D341Med (cell line): Measurements from ENCODE around the gene MAP3K9.
A peak's percentile ranks its signal among the peaks of the same experiment; 100 is the strongest.
"Not testable (repeated sequence)": the region's sequence is repeated elsewhere in the genome, so short reads cannot be mapped to it uniquely, and the experiment has no call there.

Source experiments
- DNase-seq: peaks from one replicate; pipeline ENCODE4 v3.0.0; 2012; ENCODE audit warnings: low spot score

MAP3K9 gene

DNA sequence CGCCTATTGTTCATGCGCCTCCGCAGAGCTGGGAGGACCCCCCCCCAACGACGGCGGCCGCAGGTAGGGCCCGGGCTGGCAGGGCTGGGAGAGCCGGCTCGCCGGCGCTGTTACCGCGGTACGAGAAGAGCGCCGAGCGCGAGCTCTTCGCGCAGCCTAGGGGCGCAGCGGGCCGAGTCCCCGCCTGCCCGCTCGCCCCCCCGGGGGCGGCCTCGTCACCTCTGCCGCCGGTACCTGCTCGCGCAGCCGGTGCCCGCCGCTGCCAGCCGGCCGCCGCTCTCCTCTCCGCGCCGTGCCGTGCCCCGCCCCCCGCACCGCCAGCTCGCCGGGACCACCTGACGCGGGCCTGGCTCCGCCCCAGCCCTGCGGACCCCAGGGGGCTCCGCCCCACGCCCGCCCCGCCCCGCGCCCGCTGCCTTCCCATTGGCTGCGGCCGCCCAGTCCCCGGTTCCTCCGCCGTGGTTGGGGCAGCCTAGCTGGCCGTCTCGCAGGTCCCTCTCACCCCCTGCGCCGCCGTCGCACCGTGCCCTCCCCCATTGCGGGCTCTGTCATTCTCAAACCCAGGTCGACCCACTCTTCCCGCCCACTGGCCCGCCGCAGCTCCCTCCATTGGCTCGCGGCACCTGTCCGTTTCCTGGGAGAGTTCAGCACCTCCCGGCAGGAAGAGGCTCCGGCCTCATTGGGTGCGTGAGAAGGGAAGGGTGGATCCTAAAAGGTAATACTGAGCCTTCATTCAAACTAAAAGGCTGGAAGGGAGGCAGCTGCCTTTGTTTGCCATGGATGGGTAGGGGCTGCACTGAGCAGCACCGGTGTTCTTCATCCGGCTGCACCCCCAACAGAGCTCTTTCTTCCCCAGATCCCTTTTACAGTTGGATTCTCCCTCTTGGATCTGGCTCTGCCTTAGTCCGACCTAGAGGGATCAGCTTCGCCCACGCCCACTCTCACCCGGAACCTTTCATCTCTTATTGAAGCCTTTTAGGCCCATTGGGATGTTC lies at the start of gene MAP3K9:
Gene MAP3K9 (minus strand): TSS at position 289 of the 995 bp plus-strand sequence. CDS start 342 bp downstream, outside the sequence.
- DNase-seq: peak; percentile 98

DNA sequence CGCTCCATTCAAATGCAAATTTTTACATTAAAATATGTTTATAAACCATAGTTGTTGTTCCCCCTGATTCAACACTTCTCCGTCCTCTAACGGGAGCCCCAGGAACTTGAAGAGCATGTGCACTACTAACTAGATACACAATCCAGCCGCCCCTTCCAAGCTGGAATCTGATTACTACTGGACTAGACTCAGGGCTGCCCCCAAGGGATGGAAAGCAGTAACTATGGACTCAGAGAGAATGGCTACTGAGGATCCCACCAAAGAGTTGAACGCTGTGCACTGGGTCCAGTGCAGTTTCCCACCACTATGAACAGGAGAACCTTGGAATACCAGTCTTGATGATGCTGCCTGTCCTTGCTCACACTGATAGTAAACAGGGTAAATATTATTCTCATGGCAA lies 49.3 kb upstream of the MAP3K9 start:
- no peak for DNase-seq

DNA sequence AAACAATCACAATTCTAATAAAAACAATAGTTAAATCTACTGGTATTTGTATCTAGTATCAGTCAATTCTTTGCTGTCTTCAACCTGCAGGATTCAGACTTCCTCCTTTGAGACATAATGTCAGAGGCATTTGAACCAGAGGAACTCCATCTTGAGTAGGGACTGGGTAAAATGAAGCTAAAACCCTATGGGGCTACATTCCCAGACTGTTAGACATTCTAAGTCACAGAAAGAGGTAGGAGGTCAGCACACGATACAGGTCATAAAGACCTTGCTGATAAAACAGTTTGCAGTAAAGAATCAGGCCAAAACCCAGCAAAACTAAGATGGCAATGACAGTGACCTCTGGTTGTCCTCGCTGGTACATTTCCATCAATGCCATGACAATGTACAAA lies 48.2 kb upstream of the MAP3K9 start:
- DNase-seq: no peak

DNA sequence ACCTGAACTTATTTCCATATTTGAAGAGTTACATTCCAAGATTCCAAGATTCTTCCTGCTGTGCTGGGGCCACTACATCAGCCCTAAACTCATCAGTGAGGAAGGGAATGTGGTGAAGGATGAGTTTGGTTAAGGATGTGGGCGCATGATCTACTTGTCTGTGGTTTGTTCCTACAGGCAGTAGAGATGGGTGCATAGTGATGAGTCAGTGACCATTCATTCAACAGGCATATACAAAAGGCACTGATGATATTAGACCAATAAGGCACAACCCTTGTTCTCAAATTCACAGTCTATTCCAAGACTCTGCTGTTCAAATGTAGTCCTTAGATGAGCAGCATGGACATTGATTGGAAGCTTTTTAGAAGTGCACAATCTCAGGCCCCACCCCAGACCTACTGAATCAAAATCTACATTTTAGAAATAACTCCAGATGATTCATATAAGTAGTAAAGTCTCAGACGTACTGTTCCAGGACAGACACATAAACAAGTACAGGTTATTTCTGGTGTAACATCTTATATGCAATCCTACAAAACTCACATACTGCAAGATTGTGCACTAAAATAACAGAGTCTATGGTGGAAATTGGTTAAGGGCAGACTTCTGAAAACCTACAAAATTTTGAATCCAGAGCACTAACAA lies 47.7 kb upstream of the MAP3K9 start:
- DNase-seq: no peak

DNA sequence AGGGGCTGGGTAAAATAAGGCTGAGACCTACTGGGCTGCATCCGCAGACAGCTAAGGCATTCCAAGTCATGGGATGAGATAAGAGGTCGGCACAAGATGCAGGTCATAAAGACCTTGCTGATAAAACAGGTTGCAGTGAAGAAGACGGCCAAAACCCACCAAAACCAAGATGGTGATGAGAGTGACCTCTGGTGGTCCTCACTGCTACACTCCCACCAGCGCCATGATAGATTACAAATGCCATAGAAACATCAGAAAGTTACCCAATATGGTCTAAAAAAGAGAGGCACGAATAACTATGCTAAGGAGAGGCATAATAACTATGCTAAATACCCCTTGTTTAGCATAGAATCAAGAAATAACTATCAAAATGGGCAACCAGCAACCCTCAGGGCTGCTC lies 46.2 kb upstream of the MAP3K9 start:
- no peak for DNase-seq

DNA sequence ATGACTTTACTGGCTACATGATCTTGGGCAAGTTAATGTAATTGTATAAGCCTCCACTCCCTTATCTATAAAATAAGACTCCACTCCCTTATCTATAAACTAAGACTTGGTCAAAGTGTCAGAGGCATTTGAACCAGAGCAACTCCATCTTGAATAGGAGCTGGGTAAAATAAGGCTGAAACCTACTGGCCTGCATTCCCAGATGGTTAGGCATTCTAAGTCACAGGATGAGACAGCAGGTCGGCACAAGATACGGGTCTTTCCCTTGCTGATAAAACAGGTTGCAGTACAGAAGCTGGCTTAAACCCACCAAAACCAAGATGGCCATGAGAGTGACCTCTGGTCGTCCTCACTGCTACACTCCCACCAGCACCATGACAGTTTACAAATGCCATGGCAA lies 44.3 kb upstream of the MAP3K9 start:
- DNase-seq: not testable (repeated sequence)

DNA sequence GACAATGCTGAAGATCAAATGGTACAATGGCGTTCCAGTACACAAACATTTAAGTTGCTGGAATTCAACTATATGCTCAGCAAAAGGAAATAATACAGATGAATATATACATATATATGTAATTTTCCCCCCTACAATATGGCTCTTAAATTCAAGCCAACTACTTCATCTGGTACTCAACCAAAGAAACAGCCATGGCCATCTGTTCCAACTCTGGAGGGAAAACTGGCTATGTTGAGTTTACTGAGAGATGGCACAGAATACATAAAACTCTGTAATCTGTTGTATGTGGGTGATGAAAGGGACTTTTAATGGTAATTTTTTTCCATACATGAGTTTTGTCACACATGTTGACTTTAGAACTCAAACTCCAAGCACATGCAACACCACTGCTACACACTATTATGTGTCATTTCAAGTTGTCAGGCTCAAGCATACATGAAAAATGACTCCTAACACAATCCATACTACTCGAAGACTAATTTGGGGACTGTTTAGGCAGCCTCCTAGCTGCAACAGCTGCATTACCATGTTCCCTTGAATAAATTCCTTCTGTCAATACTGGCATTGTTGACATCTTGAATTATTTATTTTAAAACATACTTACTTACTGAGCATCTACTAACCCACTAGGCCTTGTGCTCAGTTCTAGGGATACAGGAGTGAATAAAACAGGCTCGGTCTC lies 38.2 kb upstream of the MAP3K9 start:
- DNase-seq: no peak

DNA sequence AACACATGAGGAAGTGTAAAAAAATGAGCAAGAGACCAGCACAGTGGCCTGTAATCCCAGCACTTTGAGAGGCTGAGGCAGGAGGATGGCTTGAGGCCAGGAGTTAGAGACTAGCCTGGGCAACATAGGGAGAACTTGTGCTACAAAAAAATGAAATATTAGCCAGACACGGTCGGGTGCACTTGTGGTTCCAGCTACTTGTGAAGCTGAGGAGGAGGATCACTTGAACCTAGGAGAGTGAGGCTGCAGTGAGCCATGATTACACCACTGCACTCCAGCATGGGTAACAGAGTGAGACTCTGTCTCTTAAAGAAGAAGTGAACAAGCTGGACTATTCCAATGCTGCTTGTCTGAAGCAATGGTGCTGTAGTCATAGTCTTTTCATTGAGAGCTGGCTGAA lies 36.3 kb upstream of the MAP3K9 start:
- no peak for DNase-seq

DNA sequence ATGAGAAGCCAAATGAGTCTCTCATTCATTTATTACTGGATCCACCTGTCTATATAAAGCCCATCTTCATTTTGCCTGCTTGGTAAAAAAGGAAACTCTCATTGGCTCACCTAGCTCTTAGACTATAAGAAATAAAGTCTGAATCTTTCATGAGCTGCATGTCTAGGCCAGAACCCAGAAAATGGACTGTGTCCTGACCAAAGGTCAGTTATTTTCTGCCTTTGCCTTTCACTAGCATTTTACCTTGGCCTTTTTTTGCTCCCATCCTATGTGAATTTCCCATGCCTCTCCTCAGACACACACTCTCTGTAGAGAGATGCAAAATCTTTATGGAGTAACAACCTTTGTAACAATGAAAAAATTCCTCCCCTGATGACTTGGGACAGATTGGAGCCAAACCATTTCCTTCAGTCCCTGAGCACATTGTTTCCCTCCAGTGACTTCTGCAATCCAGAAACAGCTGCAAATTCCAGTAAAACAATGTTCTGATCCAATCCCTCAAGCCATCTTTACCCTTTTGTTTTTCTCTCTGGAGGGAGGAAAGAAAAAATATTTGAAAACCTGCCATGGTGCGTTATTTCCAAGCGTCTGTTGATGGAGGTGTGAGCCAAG lies 33.6 kb upstream of the MAP3K9 start:
- DNase-seq: no peak

DNA sequence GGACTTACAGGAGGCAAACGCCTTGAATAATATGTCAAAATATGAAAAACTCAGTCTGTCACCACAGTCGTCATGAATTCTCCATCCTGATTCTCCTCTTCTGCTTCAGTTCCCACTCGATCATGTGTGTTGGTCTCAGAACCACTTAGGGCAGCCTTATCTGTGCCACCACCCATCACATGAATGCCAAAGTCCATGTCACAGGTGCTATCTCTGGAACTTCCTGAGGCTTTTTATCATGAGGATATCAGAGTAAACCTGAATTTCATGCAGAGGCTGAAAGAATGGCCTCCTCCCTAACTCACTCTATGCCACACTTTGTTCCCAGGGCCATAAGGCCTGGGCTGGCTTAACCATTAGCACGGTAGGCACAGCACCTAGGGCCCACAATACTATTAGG lies 28.8 kb upstream of the MAP3K9 start:
- DNase-seq: no peak

DNA sequence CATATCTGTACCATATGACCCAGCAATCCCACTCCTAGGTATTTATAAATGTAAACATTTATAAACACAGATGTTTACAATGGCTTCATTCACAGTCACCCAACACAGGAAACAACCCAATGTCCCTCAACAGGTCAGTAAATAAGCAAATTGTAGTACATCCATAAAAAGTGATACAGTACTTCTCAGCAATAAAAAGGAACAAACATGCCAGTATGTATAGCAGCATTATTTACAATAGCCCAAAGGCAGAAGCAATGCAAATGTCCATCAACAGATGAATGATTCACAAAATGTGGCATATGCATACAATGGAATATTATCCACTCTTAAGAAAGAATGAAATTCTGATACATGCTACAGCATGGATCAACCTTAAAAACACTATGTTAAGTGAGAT lies 27.6 kb upstream of the MAP3K9 start:
- DNase-seq: no peak

DNA sequence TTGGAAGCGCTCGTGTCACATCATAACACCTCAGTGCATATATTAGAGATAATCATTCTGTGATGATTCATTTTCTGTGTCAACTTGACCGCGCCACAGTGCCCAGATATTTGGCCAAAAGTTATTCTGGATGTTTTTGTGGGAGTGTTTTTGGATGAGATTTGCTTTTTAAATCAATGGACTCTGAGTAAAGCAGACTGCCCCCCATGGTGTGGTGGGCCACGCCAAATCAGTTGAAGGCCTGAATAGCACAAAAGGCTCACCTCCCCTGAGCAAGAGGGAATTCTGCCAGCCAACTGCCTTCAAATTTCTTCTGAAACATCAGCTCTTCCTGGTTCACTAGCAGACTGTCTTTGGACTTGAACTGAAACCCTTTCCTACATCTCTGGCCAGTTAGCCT lies 24.6 kb upstream of the MAP3K9 start:
- no peak for DNase-seq

DNA sequence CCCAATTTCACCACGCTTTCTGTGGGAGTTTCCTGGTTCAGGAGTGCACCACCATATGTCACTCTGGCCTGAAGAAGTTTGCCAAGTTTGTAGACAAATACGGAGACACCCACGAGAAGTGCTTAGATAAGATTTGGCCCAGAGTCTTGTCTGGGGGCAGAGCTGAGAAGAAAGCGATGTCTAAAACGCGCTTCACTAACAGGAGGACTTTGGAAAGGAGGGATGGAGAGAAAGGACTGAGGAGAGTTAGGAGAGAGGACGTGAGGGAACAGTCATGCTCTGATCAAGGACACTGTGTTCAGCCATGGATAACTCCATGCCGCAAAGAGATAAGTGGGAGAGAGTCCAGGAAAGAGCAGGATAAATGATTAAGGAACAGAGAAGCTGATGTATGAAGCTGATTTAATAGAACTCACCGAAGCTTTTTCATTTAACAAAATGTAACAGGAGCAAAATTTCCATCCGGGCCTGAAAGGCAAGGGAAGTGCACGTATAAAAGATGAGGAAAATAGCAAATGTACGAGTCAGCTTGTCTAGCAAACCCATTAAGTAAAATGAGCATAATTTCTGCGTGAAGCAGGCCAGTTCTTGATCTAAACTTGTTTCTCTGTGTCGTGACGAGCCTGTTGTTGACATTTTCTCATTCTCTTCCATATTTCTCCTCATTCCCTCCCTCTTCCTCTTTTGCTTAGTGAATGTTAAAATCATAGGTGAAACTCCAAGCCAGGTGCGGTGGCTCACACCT lies 23.4 kb upstream of the MAP3K9 start:
- no peak for DNase-seq

DNA sequence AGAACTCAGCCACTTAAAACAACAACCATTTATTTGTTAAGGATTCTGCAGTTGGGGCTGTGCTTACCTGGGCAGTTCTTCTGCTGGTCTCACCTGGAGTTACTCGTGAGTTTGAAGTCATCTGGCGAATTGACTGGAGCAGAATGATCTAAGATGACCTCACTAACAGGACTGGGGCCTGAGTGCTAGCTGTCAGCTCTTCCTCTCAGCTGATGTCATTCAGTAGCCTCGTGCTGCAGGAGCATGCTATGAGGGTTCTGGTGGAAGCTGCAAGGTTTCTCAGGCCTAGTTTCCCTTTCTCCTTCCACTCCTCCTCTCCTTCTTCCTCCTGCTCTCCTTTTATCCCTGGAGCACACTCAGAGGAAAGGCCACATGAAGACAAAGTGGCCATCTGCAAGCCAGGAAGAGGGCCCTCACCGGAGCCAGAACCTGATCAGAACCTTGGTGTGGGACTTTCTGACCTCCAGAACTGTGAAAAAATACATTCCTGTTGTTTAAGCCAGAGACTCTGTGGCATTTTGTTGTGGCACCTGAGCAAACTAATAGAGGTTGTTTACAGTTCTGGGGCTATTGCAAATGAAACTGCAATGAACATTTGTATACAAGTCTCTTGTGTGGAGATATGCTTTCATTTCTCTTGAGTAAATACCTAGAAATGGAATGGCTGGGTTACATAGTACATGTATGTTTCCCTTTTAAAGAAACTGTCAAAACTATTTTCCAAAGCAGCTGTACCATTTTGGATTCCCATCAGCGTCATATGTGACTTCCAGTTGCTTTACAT lies 21.9 kb upstream of the MAP3K9 start:
- no peak for DNase-seq

DNA sequence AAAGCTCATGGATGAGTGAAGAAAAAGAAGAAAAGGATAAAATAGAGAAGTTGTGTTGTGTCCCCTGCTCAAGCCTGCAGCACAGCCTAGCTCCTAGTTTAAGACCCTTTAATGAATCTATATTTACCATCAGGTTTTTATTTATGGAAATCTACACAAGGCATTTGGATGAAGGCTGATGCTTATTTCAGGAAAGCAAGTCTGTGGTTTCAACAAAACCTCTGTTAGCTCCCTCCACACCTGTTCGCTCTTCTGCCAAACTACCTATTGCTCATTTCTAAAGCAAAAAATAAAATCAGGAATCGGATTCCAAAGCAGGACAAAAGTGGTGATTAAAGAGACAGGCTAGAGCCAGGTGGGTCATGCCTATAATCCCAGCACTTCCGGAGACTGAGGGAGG lies 18.9 kb upstream of the MAP3K9 start:
- no peak for DNase-seq

DNA sequence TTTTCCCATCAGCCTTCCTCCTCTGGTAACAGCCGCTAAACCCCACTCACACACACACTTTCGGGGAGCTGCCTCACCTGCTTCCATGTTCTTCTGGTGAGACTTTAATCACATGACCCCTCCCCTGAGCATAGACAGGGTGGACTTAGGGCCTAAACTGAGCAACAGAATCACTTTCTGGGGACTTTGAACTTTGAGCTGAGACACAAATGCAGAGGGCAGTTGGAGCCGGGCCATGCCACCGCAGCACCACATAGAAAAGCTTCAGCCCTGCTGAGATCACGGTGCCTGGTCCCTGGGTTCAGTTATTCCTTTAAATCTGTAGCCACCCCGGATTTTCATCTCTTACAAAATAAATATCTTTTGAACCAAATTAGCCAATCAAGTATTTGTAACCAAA lies 18.4 kb upstream of the MAP3K9 start:
- DNase-seq: no peak

DNA sequence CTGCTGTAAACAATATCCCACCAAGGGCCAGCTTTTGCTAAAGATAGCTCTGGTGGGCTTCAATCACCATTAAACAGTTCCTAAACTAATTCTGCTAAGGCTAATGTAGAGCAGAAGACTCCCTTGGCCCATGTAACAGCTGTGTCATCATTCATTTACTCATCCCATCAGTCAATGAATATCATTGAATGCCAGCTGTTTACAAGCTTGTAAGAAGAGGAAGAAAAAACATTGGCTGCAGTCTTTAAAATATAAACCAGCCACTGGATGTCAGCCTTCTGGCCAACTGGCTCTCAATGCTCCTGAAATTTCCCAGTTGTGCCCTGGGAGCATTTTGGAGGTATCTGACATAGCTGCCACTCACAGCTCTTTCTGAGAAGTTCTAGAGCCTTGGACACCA lies 18.0 kb upstream of the MAP3K9 start:
- DNase-seq: no peak

DNA sequence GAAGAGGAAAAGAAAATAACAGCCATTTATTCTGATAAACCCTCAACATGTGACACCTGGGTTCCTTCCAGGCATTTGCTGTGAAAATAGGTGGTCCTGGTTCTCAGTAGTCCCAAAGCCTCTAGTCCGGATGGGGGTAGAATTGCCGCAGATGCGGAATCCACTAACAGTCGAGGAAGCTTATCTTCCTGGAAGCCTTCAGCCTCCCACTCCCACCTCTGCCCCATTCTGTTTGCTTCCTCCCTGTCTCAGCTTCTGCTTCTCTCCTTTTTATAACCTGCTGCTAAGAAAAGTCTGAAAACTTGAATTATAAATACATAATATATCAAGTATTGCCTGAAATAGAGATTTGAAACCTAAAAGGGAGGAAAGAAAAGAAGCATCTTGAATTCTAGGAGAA lies 14.0 kb upstream of the MAP3K9 start:
- no peak for DNase-seq

DNA sequence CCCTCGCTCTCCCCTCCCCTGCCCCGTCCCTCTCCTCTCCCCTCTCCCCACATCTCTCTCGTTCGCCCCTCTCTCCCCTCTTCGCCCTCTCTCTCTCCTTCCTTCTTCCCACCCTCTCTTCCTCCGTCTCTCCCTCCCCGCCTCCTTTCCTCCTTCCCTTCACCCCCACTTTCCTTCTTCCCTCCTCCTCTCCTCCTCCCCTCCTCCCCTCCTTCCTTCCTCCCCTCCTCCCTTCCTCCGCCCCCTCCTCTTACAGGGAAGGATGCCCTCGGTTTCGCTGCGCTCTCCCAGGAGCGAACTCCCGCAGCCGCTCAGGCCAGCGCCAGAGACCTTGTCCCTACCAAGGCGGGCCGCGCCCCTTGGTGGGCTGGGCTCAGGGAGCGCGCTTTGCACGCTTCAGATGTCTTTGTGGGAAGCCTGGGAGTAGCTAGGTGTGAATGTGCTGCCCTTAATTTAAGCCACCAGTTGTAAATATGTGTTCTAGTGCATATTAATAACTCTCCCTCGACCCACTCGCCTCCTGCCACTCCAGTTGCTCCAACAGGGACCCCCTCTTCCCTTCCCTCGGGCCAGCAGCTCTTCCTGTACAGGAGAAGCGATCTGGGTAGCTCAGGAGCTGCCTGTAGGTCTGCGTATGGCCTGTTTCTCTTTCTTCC lies 13.3 kb upstream of the MAP3K9 start:
- DNase-seq: peak; percentile 77
